Natural killer cell (primary cell): ENCODE results near the gene POLA1. TPM values are rescaled to one million over a fixed set of nuclear protein-coding genes. Genes with fewer than 3 reads are reported as not detected.

Experiments
- ATAC-seq, 3 donors: fragments of 150-1000 bp in 2 of 3; fragments of 200-7000 bp in 1 of 3; cut with Tn5 transposase; 1 replicate in 1 of 3; 2 replicates in 2 of 3; pipeline ENCODE4 v1.10.0; 2021; ENCODE audit warnings: mild to moderate bottlenecking in 2 of 3, moderate library complexity in 2 of 3
- DNase-seq, 2 donors: peaks; one replicate each; pipeline versions ENCODE4 v3.0.0 to v3.0.0-alpha.2; 2013 to 2021; ENCODE audit warnings: mixed read lengths in 1 of 2
- H3K27ac ChIP-seq: one replicate; pipeline ENCODE4 v1.5.1; 2013; ENCODE audit warnings: mild to moderate bottlenecking, low read length
- H3K27me3 ChIP-seq: one replicate; pipeline ENCODE4 v1.6.1; 2013; ENCODE audit warnings: low read length; ENCODE audit not compliant: control insufficient read depth, insufficient read depth
- H3K36me3 ChIP-seq: one replicate; pipeline ENCODE4 v1.6.1; 2013; ENCODE audit warnings: low read length; ENCODE audit not compliant: control insufficient read depth, insufficient read depth
- H3K4me1 ChIP-seq: one replicate; pipeline ENCODE4 v1.6.1; 2013; ENCODE audit warnings: low read length; ENCODE audit not compliant: control insufficient read depth, insufficient read depth
- H3K4me3 ChIP-seq: one replicate; pipeline ENCODE4 v1.5.1; 2013; ENCODE audit warnings: low read length
- H3K9me3 ChIP-seq: one replicate; pipeline ENCODE4 v1.6.1; 2013; ENCODE audit warnings: low read length; ENCODE audit not compliant: control insufficient read depth, insufficient read depth
- H3K27ac Mint-ChIP-seq, 2 donors: one replicate each; pipeline ENCODE4 v1.8.0; 2022; ENCODE audit warnings: mild to moderate bottlenecking in 2 of 2, mixed read lengths in 2 of 2, moderate library complexity in 1 of 2
- H3K27me3 Mint-ChIP-seq, 2 donors: one replicate each; pipeline ENCODE4 v1.8.0; 2022; ENCODE audit warnings: low read depth in 2 of 2, mixed read lengths in 2 of 2
- H3K36me3 Mint-ChIP-seq: one replicate; pipeline ENCODE4 v1.8.0; 2022; ENCODE audit warnings: mixed read lengths
- H3K4me1 Mint-ChIP-seq, 2 donors: one replicate each; pipeline ENCODE4 v1.8.0; 2022; ENCODE audit warnings: mixed read lengths in 2 of 2
- H3K4me3 Mint-ChIP-seq: one replicate; pipeline ENCODE4 v1.8.0; 2022; ENCODE audit warnings: mild to moderate bottlenecking, moderate library complexity, mixed read lengths
- H3K9me3 Mint-ChIP-seq, 2 donors: one replicate each; pipeline ENCODE4 v1.8.0; 2022; ENCODE audit warnings: mixed read lengths in 2 of 2
- CTCF ChIP-seq: fragments of 200-600 bp; IDR thresholded peaks from one replicate; pipeline ENCODE4 v1.8.0; 2022; ENCODE audit warnings: antibody characterized with exemption
- WGBS: methylation state at CpG from one replicate; pipeline ENCODE4 v1.1.7; 2013; ENCODE audit warnings: missing lambda C conversion rate; ENCODE audit not compliant: insufficient coverage; 5-methylcytosine and 5-hydroxymethylcytosine counted together
- intact Hi-C: fragments of 100-400 bp; cut with micrococcal nuclease; formaldehyde crosslinking; loops from one replicate; pipeline ENCODE4 v1.14.2; 2022
- total RNA-seq, 4 donors: library from RNA; stranded (reverse); fragments of 120-200 nt in 1 of 4; gene quantifications; one replicate each; pipeline versions ENCODE4 v1.2.3 to v1.2.4, GENCODE V29; 2013 to 2022

Gene POLA1
- total RNA-seq, 3 donors from 2014 or later (not counting 1 experiment from before 2014, with no cell fraction given): 11.1 to 12.6 (median 11.3) TPM

GRCh38 chrX:24684048-24684447 is 9.7 kb upstream of the POLA1 start:
- no peak for ATAC-seq
- WGBS: no CpG with 5 or more reads among the region's 2 CpGs
- intact Hi-C loops: no loop called here
- no peaks in the 10 kb centered on the region for H3K9me3 ChIP-seq
- peaks cover 18 to 24% of the 10 kb centered on the region in 2 donors for H3K27me3 Mint-ChIP-seq
- no peaks in the 10 kb centered on the region for H3K4me1 ChIP-seq
- no peak for TF ChIP-seq CTCF
- H3K9me3 Mint-ChIP-seq: no peaks in the 10 kb centered on the region
- no peaks in the 10 kb centered on the region for H3K36me3 ChIP-seq
- no peaks in the 10 kb centered on the region for H3K36me3 Mint-ChIP-seq
- no peak overlapping the region for H3K4me3 Mint-ChIP-seq
- no peak overlapping the region for H3K27ac ChIP-seq
- DNase-seq: no peak
- no peak overlapping the region for H3K27ac Mint-ChIP-seq
- H3K4me1 Mint-ChIP-seq: no peaks in the 10 kb centered on the region
- H3K27me3 ChIP-seq: no peaks in the 10 kb centered on the region
- H3K4me3 ChIP-seq: no peak overlapping the region

DNA sequence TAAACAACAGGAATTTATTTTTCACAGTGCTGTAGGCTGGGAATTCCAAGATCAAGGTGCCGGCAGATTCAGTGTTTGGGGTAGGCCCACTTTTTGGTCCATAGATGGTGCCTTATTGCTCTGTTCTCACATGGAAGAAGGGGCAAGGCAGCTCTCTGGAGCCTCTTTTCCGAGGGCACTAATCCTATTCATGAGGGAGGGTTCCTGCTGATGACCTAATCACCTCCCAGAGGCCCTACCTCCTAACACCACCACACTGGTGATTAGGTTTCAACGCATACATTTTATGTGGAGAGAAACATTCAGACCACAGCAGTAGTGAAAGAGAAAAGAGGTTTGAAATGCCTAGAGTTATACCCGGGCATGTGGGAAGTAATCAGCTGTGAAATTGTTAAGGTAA is 1.4 kb upstream of the POLA1 start:
- Histone ChIP-seq H3K27me3 (no peaks in the 10 kb centered on the region), H3K36me3 (no peaks in the 10 kb centered on the region), H3K27ac (no peak overlapping the region), H3K4me3 (no peak overlapping the region), H3K9me3 (no peaks in the 10 kb centered on the region), H3K4me1 (no peaks in the 10 kb centered on the region)
- DNase-seq (no peak), ATAC-seq (no peak)
- no peaks in the 10 kb centered on the region for H3K27me3 Mint-ChIP-seq
- peaks cover 9 to 11% of the 10 kb centered on the region in 2 donors for H3K4me1 Mint-ChIP-seq
- intact Hi-C loops: no loop called here
- peak overlapping the region; percentile 95 for H3K4me3 Mint-ChIP-seq
- no peak for TF ChIP-seq CTCF
- no peaks in the 10 kb centered on the region for H3K36me3 Mint-ChIP-seq
- 91% methylated on average over 3 of the region's 4 CpGs for WGBS
- H3K9me3 Mint-ChIP-seq: no peaks in the 10 kb centered on the region
- H3K27ac Mint-ChIP-seq: peak overlapping the region in 1 of 2 donors; percentile 83

GRCh38 chrX:24694825-24695224 is 1.1 kb downstream of the POLA1 start:
- H3K36me3 Mint-ChIP-seq: no peaks in the 10 kb centered on the region
- WGBS: no CpG with 5 or more reads among the region's 6 CpGs
- intact Hi-C loops: no loop called here
- no peak overlapping the region for H3K27ac ChIP-seq
- no peaks in the 10 kb centered on the region for H3K27me3 Mint-ChIP-seq
- TF ChIP-seq CTCF: no peak
- H3K4me3 Mint-ChIP-seq: peak overlapping the region; percentile 95
- no peaks in the 10 kb centered on the region for H3K9me3 Mint-ChIP-seq
- ATAC-seq (no peak), DNase-seq (no peak)
- no peaks in the 10 kb centered on the region for H3K27me3 ChIP-seq
- H3K4me1 Mint-ChIP-seq: peaks cover 9 to 11% of the 10 kb centered on the region in 2 donors
- no peaks in the 10 kb centered on the region for H3K4me1 ChIP-seq
- no peaks in the 10 kb centered on the region for H3K9me3 ChIP-seq
- peak overlapping the region; percentile 83 to 95 for H3K27ac Mint-ChIP-seq
- H3K4me3 ChIP-seq: no peak overlapping the region
- no peaks in the 10 kb centered on the region for H3K36me3 ChIP-seq

DNA sequence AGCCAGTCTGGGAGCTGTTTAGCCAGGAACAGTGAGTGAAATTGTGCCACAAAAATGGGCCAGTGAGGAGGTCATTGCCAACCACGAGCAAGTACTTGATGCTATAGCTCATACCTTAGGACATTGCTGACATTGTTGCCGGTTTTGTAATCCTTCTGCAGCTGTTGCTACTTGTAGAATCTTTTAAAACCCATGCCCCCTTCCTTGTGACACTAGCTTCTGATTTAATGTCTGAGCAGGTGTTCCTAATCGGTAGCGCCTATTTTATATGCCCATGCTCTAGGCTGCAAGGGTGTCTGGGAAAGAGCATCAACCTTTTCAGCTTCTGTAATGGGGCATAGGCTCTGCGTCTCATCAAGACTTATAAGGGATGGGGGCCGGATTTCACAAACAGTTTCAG is 2.6 kb downstream of the POLA1 start:
- Mint-ChIP-seq H3K4me1 (peaks cover 9 to 11% of the 10 kb centered on the region in 2 donors), H3K4me3 (no peak overlapping the region), H3K27me3 (no peaks in the 10 kb centered on the region), H3K36me3 (no peaks in the 10 kb centered on the region), H3K9me3 (no peaks in the 10 kb centered on the region), H3K27ac (no peak overlapping the region)
- no peak overlapping the region for H3K4me3 ChIP-seq
- no peak overlapping the region for H3K27ac ChIP-seq
- no peaks in the 10 kb centered on the region for H3K27me3 ChIP-seq
- 90% methylated on average over 5 of the region's 6 CpGs for WGBS
- DNase-seq (no peak), ATAC-seq (no peak)
- H3K4me1 ChIP-seq: no peaks in the 10 kb centered on the region
- intact Hi-C loops: no loop called here
- no peaks in the 10 kb centered on the region for H3K9me3 ChIP-seq
- no peak for TF ChIP-seq CTCF
- no peaks in the 10 kb centered on the region for H3K36me3 ChIP-seq
